Activated T-helper 2 cell treated with anti-CD3 and anti-CD28 coated beads, Interferon-gamma antibody, Interleukin-2, Interleukin-4, amounts not matched to agents 10 μg/mL and 5 μg/mL and 100 μg/mL, durations not matched to agents 14 hours and 24 hours and 36 hours (primary cell): ENCODE results near the gene ELOVL3. TPM values are rescaled to one million over a fixed set of nuclear protein-coding genes. Genes with fewer than 3 reads are reported as not detected.
"Not testable (repeated sequence)": the region's sequence is repeated elsewhere in the genome, so short reads cannot be mapped to it uniquely, and the experiment has no call there.

ENCODE experiments used
- DNase-seq: peaks from one replicate; pipeline ENCODE4 v3.0.0; 2021; ENCODE audit warnings: low spot score
- H3K27ac Mint-ChIP-seq: one replicate; pipeline ENCODE4 v1.8.0; 2021; ENCODE audit warnings: mixed read lengths
- H3K27me3 Mint-ChIP-seq: one replicate; pipeline ENCODE4 v1.8.0; 2021; ENCODE audit warnings: low read depth, mixed read lengths
- H3K36me3 Mint-ChIP-seq: one replicate; pipeline ENCODE4 v1.8.0; 2021; ENCODE audit warnings: low read depth, mixed read lengths
- H3K4me1 Mint-ChIP-seq: one replicate; pipeline ENCODE4 v1.8.0; 2021; ENCODE audit warnings: low read depth, mixed read lengths
- H3K4me3 Mint-ChIP-seq: one replicate; pipeline ENCODE4 v1.8.0; 2021; ENCODE audit warnings: low read depth, mild to moderate bottlenecking, moderate library complexity, mixed read lengths
- H3K9me3 Mint-ChIP-seq: one replicate; pipeline ENCODE4 v1.8.0; 2021; ENCODE audit warnings: mixed read lengths
- intact Hi-C: fragments of 100-400 bp; cut with micrococcal nuclease; formaldehyde crosslinking; loops from one replicate; pipeline ENCODE4 v1.15.1; 2023
- total RNA-seq: library from RNA; stranded (reverse); gene quantifications from 2 replicates; pipeline ENCODE4 v1.2.3, GENCODE V29; 2022

The ELOVL3 gene
- total RNA-seq, 1 donor from 2014 or later, result not detected

DNA sequence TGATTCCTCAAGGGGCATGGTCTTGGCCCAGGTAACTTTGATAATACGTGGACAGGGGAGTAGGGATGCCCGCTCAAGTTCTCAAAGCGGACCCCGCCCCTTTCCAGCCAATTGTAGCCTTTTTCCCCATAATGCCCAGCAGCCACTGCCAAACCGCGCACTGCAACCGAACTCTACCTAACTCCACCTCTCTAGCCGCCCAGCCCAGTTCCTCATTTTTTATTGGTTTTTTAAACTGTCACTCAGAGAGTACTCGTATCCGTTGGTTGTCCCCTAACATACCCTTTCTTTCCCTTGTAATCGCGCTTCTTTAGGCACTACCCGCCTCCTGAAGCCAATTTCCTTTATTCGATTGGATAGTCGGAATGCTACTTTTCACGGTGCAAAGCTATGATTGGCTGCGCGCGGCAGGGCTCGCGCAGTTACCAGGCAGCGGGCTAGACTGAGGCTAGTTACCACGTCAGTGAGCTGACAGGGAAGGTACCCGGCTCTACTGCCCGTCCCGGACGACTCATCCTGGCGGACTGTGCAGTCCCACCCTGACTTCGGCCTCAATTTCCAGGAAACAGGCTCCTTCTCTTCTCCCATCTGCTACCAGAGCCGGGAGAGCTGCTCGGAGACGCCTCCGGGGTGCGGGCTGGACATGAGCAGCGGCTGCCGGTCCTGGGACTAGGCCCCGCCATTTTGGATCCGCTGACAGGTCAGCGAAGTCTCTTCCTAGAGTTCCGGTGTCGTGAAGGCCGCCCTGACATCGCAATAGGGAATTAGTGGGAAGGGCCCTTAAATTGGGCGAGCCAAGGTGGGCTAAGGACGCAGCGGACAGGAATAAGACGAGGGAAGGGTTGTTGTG, 19.2 kb downstream of the ELOVL3 start, which contains the start of gene GBF1:
Gene GBF1, plus strand, starts transcription at position 451 of the 850 bp plus-strand sequence. CDS start 13,407 bp downstream, outside the sequence.
- Mint-ChIP-seq H3K4me3 (peak within 1 kb of the TSS; percentile 99), H3K4me1 (peaks cover 39% of the 10 kb centered on the region), H3K27me3 (peaks cover 14% of the 10 kb centered on the region), H3K27ac (peak within 1 kb of the TSS; percentile 92), H3K9me3 (no peaks in the 10 kb centered on the region), H3K36me3 (peaks cover 37% of the 10 kb centered on the region)
- intact Hi-C loops, result loop anchor here (2.0 to 5.0 kb wide), 2 partner anchors 93 to 152 kb away; partner anchors contain the start of genes NFKB2 and NOLC1
- DNase-seq, result peak; percentile 92

DNA sequence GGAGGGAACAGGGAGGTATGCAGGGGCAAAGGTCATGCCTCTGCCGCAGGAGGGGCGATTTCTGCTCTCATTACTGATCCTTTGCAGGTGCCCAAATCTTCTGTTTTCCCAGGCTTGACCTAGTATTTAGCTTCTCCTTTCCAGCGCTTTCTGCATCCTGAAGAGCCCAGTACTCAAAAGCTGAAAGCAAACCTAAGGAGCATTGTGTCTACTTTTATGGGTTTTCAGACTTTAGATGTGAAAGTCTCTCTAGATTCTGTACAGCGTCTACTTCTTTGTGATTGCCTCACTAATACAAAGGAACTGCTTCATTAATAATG, 19.8 kb downstream of the ELOVL3 start:
- H3K9me3 Mint-ChIP-seq, result no peaks in the 10 kb centered on the region
- peaks cover 39% of the 10 kb centered on the region for H3K36me3 Mint-ChIP-seq

DNA sequence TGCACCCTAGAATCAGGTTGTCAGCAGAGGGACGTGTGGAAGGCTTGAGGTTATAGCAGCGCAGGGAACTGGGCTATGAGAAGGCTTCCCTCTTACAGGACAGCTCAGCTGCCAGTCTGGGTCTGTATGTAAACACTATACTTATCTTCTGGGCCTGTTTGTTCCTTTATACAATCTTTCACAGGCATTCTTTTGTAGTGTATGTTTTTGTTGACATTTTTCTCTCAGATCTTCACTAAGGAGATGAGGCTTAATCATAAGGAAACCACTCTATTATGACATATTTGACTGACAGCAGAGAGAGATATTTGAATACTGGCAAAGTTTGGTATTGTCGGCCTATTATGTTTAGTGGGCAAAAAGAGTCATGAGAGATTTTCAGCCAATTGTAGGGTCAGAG, 20.2 kb downstream of the ELOVL3 start:
- Mint-ChIP-seq H3K27ac (peak overlapping the region; percentile 92), H3K36me3 (peaks cover 42% of the 10 kb centered on the region), H3K9me3 (no peaks in the 10 kb centered on the region), H3K4me3 (peak overlapping the region; percentile 99), H3K27me3 (peaks cover 8% of the 10 kb centered on the region), H3K4me1 (peaks cover 37% of the 10 kb centered on the region)
- intact Hi-C loops, result loop anchor here (2.0 to 5.0 kb wide), 2 partner anchors 93 to 151 kb away; partner anchors contain the start of gene NFKB2
- no peak for DNase-seq

More for the DNA sequence above, 19.8 kb downstream of the ELOVL3 start:
- Mint-ChIP-seq H3K4me3 (peak overlapping the region; percentile 99), H3K4me1 (peaks cover 39% of the 10 kb centered on the region), H3K27ac (peak overlapping the region; percentile 92), H3K27me3 (peaks cover 10% of the 10 kb centered on the region)
- intact Hi-C loops, result loop anchor here (2.0 to 5.0 kb wide), 3 partner anchors 93 to 151 kb away; partner anchors contain the start of genes NFKB2 and NOLC1
- DNase-seq, result no peak

DNA sequence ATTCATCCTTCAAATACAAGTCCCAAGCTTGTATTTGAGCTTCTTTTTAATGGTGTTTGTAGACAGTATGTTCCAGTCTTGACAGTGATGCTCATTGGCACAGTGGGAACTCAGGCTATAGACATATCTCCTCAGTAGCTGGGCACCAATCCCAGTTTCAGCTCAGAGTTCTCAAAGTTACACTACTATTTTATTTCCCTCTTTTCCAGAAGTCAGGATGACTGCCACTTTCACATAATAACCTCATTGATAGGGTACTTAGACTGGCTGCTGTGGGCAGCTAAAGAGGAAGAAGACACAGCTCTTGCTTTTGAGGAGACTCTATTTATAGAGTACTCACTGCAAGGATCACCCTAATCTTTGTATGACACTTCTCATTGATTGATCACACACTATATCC, 21.6 kb downstream of the ELOVL3 start:
- Mint-ChIP-seq H3K4me3 (peak overlapping the region; percentile 99), H3K36me3 (peaks cover 42% of the 10 kb centered on the region), H3K9me3 (no peaks in the 10 kb centered on the region), H3K27me3 (peaks cover 4% of the 10 kb centered on the region), H3K4me1 (peaks cover 32% of the 10 kb centered on the region), H3K27ac (no peak overlapping the region)
- intact Hi-C loops, result loop anchor here (2.0 to 5.0 kb wide), 2 partner anchors 91 to 150 kb away; partner anchors contain the start of gene NFKB2
- no peak for DNase-seq

DNA sequence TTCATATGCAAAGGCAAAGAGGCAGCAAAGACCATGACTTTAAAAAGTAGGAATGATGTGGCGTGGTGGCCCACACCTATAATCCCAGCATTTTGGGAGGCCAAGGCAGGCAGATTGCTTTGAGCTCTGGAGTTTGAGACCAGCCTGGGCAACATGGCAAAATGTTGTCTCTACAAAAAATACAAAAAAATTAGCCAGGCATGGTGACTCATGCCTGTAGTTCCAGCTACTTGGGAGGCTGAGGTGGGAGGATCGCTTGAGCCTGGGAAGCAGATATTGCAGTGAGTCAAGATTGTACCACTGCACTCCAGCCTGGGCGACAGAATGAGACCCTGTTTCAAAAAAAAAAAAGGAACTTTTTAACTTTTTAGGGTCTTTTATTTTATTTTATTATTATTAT, 26.4 kb downstream of the ELOVL3 start:
- intact Hi-C loops, H3K4me3 Mint-ChIP-seq, DNase-seq, H3K27ac Mint-ChIP-seq, H3K9me3 Mint-ChIP-seq, H3K27me3 Mint-ChIP-seq: not testable (repeated sequence)
- Mint-ChIP-seq H3K4me1 (peaks cover 13% of the 10 kb centered on the region), H3K36me3 (peaks cover 28% of the 10 kb centered on the region)

DNA sequence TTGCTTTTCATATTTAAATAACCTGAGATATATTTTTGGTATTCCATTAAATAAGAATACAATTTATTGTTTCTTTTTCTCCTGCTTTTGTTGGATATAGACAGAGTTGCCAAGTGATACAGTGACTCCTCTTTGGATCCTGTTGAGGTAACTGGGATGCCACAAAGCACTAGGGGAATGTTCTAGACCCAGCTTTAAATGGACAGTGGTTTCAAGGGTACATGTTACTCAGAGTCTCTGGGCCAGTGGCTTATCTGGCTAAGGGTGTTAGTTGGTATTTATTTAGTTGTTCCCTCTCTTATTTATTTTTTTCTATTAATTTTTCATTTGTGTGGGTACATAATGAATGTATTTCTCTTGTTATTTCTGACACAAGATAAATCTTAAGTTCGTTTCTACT, 28.3 kb downstream of the ELOVL3 start:
- Mint-ChIP-seq H3K27ac (no peak overlapping the region), H3K36me3 (peaks cover 20% of the 10 kb centered on the region), H3K4me1 (peaks cover 7% of the 10 kb centered on the region), H3K4me3 (no peak overlapping the region), H3K9me3 (no peaks in the 10 kb centered on the region), H3K27me3 (no peaks in the 10 kb centered on the region)
- DNase-seq, result no peak
- intact Hi-C loops, result no loop called here

DNA sequence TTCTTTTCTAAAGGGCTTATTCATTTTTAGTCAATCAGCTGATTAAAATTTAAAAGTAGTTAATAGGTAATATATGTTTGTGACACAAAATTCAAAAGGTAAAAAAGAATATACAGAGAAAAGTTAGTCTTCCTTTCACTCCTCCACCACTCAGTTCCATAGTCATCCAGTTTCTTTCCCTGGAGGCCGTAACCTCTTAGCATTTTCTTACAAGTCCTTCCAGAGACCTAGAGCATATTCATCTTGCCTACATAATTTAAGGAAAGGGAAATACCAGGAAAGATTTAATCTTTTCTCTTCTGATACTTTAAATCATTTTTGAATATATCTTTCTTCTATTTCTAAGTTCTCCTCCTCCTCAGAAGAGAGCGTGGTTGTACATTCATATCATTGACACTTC, 29.3 kb downstream of the ELOVL3 start:
- peaks cover 25% of the 10 kb centered on the region for H3K36me3 Mint-ChIP-seq

DNA sequence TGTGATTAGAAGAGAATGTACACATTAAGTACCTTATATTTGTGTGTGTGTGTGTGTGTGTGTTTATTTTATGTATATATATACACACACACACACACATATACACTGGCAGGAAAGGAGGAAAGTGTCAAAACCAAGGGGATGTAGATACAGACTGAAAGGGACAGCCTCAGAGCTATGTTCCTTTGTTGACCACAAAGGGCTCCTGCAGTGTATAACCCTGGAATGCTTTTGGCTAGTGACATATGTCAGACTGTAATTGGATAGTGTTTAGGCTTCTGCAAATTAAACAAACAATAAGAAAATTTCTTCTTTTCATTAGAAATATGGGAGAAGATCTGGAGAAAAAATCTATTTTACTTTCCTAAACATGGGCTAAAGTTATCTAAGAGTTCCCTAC, 35.1 kb downstream of the ELOVL3 start:
- DNase-seq, result no peak
- H3K27ac Mint-ChIP-seq, result peak overlapping the region; percentile 22
- intact Hi-C loops, result no loop called here
- no peaks in the 10 kb centered on the region for H3K27me3 Mint-ChIP-seq
- no peak overlapping the region for H3K4me3 Mint-ChIP-seq
- H3K36me3 Mint-ChIP-seq, result peaks cover 56% of the 10 kb centered on the region
- H3K9me3 Mint-ChIP-seq, result no peaks in the 10 kb centered on the region
- H3K4me1 Mint-ChIP-seq, result peaks cover 8% of the 10 kb centered on the region

More for the DNA sequence above, 29.3 kb downstream of the ELOVL3 start:
- intact Hi-C loops, result no loop called here
- H3K9me3 Mint-ChIP-seq, result no peaks in the 10 kb centered on the region
- no peak for DNase-seq
- H3K4me3 Mint-ChIP-seq, result no peak overlapping the region
- no peak overlapping the region for H3K27ac Mint-ChIP-seq
- H3K27me3 Mint-ChIP-seq, result no peaks in the 10 kb centered on the region
- peaks cover 9% of the 10 kb centered on the region for H3K4me1 Mint-ChIP-seq

DNA sequence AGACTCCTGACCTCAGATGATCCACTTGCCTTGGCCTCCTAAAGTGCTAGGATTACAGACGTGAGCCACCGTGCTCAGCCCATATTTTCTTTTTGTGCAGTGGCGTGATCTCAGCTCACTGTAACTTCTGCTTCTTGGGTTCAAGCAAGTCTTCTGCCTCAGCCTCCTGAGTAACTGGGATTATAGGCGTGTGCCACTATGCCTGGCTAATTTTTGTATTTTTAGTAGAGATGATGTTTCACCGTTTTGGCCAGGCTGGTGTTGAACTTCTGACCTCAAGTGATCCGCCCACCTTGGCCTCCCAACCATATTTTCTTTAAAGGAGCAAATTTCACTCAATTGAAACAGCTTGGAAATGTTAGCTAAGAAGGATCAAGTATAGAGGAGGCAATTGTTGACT, 35.7 kb downstream of the ELOVL3 start:
- intact Hi-C loops, result no loop called here
- H3K36me3 Mint-ChIP-seq, result peaks cover 56% of the 10 kb centered on the region
- H3K9me3 Mint-ChIP-seq, result no peaks in the 10 kb centered on the region
- H3K4me1 Mint-ChIP-seq, result peaks cover 11% of the 10 kb centered on the region
- H3K27ac Mint-ChIP-seq, result no peak overlapping the region
- no peak for DNase-seq
- no peak overlapping the region for H3K4me3 Mint-ChIP-seq
- H3K27me3 Mint-ChIP-seq, result no peaks in the 10 kb centered on the region

DNA sequence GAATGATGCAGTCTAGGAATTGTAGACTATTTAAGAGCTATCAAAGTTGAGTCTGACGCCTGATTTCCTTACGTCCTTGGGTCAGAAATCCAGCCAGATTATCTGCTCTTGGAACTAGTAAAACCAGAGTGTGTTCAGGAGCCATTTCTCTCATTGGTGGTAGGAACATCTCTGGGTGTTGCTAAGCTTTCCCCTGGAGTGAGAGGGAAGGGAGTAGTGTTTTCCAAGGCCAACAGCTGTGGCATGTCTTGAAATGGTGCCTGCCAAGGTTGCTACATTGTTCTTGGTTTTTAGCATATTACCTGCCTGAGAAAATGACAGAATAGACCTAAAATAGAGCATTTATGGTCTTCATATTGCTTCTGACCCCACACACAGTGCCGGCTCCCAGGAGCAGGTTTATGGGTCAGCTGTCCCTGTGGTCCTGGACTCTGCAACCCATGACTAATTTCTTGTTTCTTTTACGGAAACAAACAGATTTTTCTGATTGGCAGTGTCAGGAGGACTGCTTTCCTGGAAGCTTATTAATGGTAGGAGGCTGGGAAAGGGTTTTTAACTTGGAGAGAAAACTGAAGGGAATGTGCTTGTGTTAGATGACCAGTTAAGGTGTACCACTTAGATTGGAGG, 36.8 kb downstream of the ELOVL3 start:
- no peak for DNase-seq
- intact Hi-C loops, result no loop called here
- Mint-ChIP-seq H3K36me3 (peaks cover 56% of the 10 kb centered on the region), H3K4me1 (peaks cover 17% of the 10 kb centered on the region), H3K9me3 (no peaks in the 10 kb centered on the region), H3K27ac (no peak overlapping the region), H3K4me3 (no peak overlapping the region), H3K27me3 (no peaks in the 10 kb centered on the region)

DNA sequence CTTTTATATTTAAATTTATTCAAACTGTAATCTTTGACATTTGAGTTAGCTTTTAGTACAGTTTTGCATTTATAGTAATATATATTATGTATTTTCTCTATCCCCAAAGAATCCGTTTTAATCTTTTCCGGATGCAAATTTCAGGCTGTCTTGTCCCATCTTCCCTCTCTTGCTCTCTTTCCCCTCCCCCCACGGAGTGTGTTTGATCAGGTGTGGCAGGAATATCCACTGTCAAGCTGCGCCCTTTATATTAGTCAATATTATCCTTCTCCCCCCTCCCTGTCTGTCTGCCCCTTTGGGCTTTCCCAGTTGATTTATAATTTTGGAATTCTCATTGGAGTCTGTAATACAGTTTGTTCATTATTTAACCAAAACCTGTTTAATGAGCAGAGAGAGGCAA, 38.3 kb downstream of the ELOVL3 start:
- Mint-ChIP-seq H3K27ac (no peak overlapping the region), H3K4me3 (no peak overlapping the region), H3K36me3 (peaks cover 60% of the 10 kb centered on the region), H3K27me3 (no peaks in the 10 kb centered on the region), H3K9me3 (no peaks in the 10 kb centered on the region), H3K4me1 (peaks cover 31% of the 10 kb centered on the region)
- DNase-seq, result no peak
- intact Hi-C loops, result no loop called here

DNA sequence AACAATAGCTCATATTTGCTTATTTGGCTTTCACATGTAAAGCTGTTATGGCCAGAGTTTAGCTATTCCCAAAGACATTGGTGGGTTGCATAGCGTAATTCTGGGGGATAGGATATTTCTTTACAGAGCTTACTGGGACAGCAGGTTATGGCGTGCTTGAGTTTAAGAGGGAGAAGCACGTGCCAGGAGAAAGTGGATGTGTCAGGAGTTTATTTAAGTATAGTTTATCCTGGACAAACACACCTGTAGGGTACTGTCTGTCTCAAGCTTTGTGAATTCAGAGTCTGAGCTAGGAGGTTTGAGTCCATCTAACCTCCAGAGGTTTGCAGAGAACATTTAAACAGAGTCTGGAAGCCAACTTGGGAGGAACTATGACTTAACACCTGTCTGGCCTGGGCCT, 40.6 kb downstream of the ELOVL3 start:
- DNase-seq, result no peak
- Mint-ChIP-seq H3K36me3 (peaks cover 44% of the 10 kb centered on the region), H3K4me3 (no peak overlapping the region), H3K27ac (no peak overlapping the region), H3K4me1 (peaks cover 29% of the 10 kb centered on the region), H3K27me3 (no peaks in the 10 kb centered on the region), H3K9me3 (no peaks in the 10 kb centered on the region)
- intact Hi-C loops, result loop anchor here (5.0 kb wide), 1 partner anchor 36 kb away; no protein-coding TSS in a partner anchor

DNA sequence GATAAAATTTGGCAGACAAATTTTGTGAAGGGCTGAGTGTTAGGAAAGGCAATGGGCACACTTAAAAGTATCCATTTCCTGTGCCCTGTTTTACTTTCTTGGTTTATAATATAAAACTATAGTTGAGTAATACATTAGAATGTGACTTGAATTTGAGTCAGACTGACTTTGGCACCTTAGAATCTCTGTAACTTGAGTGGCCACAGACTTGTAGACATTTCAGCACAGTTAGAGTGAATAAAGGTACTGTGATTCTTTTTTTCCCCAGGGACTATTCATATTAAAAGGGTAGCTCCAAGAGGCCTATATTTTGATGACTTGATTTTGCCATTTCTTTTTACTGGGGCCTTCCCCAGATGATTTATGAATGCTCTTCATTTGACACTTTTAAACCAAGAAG, 41.6 kb downstream of the ELOVL3 start:
- no peak for DNase-seq
- Mint-ChIP-seq H3K27me3 (no peaks in the 10 kb centered on the region), H3K9me3 (no peaks in the 10 kb centered on the region), H3K27ac (peak overlapping the region; percentile 78), H3K4me1 (peaks cover 29% of the 10 kb centered on the region), H3K36me3 (peaks cover 33% of the 10 kb centered on the region), H3K4me3 (no peak overlapping the region)
- intact Hi-C loops, result loop anchor here (1.0 to 5.0 kb wide), 2 partner anchors 16 to 35 kb away; no protein-coding TSS in a partner anchor
